Mucosa of stomach (tissue), 1 donor: ENCODE results near the gene PPY.
A peak's percentile ranks its signal among the peaks of the same experiment; 100 is the strongest.

ENCODE experiments used
- H3K27me3 ChIP-seq: one replicate; pipeline ENCODE4 v1.7.0; 2013; ENCODE audit warnings: mild to moderate bottlenecking, low read length; ENCODE audit not compliant: control insufficient read depth, insufficient read depth
- H3K36me3 ChIP-seq: one replicate; pipeline ENCODE4 v1.7.0; 2013; ENCODE audit warnings: low read length; ENCODE audit not compliant: control insufficient read depth, insufficient read depth
- H3K4me1 ChIP-seq: one replicate; pipeline ENCODE4 v1.7.0; 2013; ENCODE audit warnings: mild to moderate bottlenecking, low read length; ENCODE audit not compliant: control insufficient read depth, insufficient read depth
- H3K4me3 ChIP-seq: one replicate; pipeline ENCODE4 v1.7.0; 2013; ENCODE audit warnings: low read length
- H3K9ac ChIP-seq: one replicate; pipeline ENCODE4 v1.7.0; 2013; ENCODE audit warnings: mild to moderate bottlenecking, low read length, moderate library complexity
- H3K9me3 ChIP-seq: one replicate; pipeline ENCODE4 v1.7.0; 2013; ENCODE audit warnings: mild to moderate bottlenecking, low read length, moderate library complexity; ENCODE audit not compliant: control insufficient read depth
- donor health status: Pancreatic carcinoma.

The PPY gene

GRCh38 chr17:43907998-43908721, 34.1 kb downstream of the PPY start:
- peak overlapping the region; percentile 66 for H3K9ac ChIP-seq
- H3K4me3 ChIP-seq, result no peak overlapping the region
- H3K27me3 ChIP-seq, result peaks cover 59% of the 10 kb centered on the region
- no peaks in the 10 kb centered on the region for H3K9me3 ChIP-seq
- no peaks in the 10 kb centered on the region for H3K36me3 ChIP-seq
- peaks cover 30% of the 10 kb centered on the region for H3K4me1 ChIP-seq

- Histone ChIP-seq H3K27me3 (peaks cover 59% of the 10 kb centered on the region), H3K9me3 (no peaks in the 10 kb centered on the region), H3K9ac (peak within 1 kb of the TSS; percentile 66), H3K4me3 (peak within 1 kb of the TSS; percentile 19), H3K4me1 (peaks cover 30% of the 10 kb centered on the region), H3K36me3 (no peaks in the 10 kb centered on the region)
These were observed 34.8 kb downstream of the PPY start, which contains the start of gene MPP2 for GRCh38 chr17:43907425-43907981. Gene MPP2 (minus strand): TSS chr17:43907536. CDS start chr17:43904460, 3,076 bp downstream.

DNA sequence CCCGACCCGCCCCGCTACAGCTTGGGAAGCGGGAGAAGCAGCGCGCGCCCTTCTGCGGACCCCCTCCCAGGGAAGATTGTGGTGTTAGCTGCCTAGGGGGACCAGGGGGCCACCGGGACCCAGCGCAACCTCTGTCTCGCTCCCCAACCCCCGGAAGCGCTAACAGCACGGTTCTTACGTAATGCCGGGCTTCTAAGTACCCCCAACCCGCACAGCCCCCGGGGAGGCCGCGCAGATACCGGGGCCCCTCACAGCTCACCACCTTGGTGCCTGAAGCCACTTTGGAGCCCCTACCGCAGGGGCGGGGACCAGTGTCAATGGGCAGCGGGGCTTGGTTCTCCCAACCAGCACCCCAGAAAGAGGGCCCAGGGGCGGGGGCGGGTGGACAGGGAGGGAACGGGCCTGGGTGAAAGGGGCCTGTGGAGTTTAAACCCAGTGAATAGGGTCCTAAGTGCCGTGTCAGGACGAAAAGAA, 35.3 kb downstream of the PPY start:
- Histone ChIP-seq H3K9me3 (no peaks in the 10 kb centered on the region), H3K9ac (peak overlapping the region; percentile 66), H3K36me3 (no peaks in the 10 kb centered on the region), H3K4me3 (peak overlapping the region; percentile 19), H3K27me3 (peaks cover 61% of the 10 kb centered on the region), H3K4me1 (peaks cover 30% of the 10 kb centered on the region)

DNA sequence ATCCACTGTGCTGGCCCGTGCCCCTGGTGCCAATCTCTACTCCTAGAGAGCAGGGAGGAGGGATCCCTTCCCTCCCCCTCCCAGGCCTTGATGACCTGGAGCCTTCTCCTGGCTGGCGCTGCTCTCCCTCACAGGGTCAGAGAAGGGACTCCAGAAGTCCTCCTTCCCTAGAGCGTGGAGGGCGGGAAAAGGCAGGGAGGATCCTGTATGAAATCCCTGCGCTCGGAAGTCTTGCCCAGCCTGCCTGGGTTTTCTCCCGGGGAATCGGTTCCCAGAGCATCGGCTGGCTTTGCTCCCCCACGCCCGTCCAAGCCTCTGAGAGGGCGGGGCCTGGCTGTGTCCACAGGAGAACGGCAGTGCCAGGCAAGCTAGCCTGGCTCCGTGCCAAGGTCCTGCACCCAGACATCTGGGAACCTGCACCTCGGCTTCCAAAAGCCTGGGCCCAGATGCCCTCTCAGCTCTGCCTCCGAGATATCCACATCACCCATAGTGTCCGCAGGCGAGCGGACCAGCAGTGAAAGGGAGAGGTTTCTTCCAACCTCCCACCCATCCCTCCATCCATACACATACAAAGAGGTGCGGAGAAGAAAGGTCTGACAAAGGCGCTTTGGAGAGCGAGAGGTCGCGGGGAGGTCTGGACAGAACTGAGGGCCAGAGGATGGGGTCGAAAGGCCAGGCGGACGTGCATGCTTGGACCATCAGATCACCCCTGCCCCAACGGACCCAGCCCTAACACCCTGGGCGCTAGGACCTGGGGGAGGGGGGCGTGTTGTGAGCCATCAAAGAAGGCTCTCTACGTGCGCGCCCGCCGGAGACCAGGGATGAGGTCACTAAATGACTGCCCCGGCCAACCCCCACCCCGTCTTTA, 36.1 kb downstream of the PPY start:
- Histone ChIP-seq H3K4me1 (peaks cover 30% of the 10 kb centered on the region), H3K4me3 (peak overlapping the region; percentile 19), H3K36me3 (no peaks in the 10 kb centered on the region), H3K9me3 (no peaks in the 10 kb centered on the region), H3K9ac (peak overlapping the region; percentile 66), H3K27me3 (peaks cover 64% of the 10 kb centered on the region)

DNA sequence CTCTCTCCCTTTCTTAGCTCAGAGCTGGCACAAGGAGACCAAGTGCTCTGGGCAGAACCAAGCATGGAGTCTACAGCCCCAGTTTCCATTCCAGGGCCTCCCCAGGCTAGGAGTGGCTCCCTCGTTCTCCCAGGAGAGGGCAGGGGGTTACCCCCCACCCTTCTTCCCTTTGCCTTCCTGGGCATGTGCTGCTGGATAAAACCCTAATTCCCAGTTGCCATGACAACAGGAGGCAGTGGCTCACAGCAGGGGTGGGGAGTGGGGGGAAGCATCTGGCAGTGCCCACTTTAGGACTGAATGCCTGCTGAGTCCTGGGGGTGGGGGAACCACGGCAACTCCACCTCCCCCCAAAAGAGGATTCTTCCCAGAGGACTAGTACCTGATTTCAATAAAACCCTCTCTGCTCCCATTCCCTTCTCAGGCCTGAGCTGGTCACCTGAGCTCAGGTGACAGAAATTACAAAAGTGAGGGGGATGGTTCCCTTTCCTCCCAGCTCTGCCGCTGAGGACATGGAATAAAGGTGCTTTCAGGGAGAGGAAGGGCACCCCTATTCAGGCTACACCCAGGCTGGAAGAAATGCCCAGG, 36.8 kb downstream of the PPY start:
- Histone ChIP-seq H3K4me3 (no peak overlapping the region), H3K27me3 (peaks cover 64% of the 10 kb centered on the region), H3K4me1 (peaks cover 34% of the 10 kb centered on the region), H3K9ac (no peak overlapping the region), H3K9me3 (no peaks in the 10 kb centered on the region), H3K36me3 (no peaks in the 10 kb centered on the region)

DNA sequence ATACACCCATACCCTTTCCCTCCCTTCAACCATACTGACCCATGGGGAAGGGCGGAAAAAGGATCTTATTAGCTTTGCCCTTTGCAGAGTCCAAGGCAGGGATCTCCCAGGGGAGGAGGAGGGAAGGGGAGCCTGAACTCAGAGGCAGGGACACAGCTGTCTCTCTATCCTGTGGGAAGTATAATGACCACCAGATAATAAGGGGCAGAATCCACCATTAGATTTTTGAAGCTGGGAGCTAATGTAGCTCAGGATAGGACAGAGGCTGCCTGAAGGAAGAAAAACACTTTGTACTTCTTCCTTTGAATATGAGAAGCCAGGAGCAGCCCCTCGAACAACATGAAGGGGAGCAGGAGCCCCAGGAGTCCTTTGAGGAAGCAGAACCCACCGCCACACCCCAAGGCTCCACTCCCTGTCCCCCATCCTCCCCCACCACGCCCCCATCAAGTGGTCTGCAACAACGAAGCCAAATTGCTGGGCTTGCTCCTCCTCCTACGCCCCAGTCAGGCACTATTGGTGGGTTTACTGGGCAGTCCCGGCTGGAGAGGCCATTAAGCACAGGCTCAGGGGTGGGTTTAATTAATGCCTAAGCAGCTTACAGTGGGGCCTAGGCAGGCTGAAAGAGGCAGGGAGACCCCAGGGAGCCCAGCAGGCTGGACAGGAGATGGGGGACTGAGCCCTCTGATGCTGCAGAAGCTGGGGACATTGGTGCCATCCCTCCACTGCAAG, 40.3 kb downstream of the PPY start:
- H3K9me3 ChIP-seq, result no peaks in the 10 kb centered on the region

GRCh38 chr17:43900858-43901754, 41.2 kb downstream of the PPY start:
- Histone ChIP-seq H3K4me1 (peaks cover 19% of the 10 kb centered on the region), H3K27me3 (peaks cover 32% of the 10 kb centered on the region), H3K9ac (peak overlapping the region; percentile 45), H3K4me3 (peak overlapping the region; percentile 18), H3K36me3 (no peaks in the 10 kb centered on the region), H3K9me3 (no peaks in the 10 kb centered on the region)

More for the DNA sequence above, 40.3 kb downstream of the PPY start:
- no peak overlapping the region for H3K4me3 ChIP-seq
- H3K4me1 ChIP-seq, result peaks cover 27% of the 10 kb centered on the region
- H3K36me3 ChIP-seq, result no peaks in the 10 kb centered on the region
- peaks cover 38% of the 10 kb centered on the region for H3K27me3 ChIP-seq
- H3K9ac ChIP-seq, result no peak overlapping the region

- H3K27me3 ChIP-seq, result peaks cover 24% of the 10 kb centered on the region
- peak overlapping the region; percentile 18 for H3K4me3 ChIP-seq
- no peaks in the 10 kb centered on the region for H3K36me3 ChIP-seq
- peak overlapping the region; percentile 45 for H3K9ac ChIP-seq
- no peaks in the 10 kb centered on the region for H3K9me3 ChIP-seq
- H3K4me1 ChIP-seq, result peaks cover 12% of the 10 kb centered on the region
These were observed 42.0 kb downstream of the PPY start for GRCh38 chr17:43900183-43900857.

DNA sequence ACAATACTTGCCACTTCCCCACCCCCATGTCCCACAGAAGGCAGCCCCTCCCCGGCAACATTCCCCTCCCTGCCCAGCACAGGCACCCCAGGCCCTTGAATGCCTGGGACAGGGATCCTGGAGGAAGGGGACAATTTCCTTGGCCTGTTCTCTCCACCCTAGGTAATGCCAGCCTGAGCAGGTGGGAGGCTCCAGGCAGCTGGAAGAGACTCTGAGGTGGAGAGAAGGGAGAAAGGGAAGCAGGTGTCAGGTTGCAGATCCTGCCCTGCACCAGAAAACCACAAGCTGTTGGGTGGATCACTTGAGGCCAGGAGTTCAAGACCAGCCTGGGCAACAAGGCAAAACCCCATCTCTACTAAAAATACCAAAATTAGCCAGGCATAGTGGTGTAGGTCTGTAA, 43.8 kb downstream of the PPY start:
- Histone ChIP-seq H3K4me3 (no peak overlapping the region), H3K9ac (no peak overlapping the region)

DNA sequence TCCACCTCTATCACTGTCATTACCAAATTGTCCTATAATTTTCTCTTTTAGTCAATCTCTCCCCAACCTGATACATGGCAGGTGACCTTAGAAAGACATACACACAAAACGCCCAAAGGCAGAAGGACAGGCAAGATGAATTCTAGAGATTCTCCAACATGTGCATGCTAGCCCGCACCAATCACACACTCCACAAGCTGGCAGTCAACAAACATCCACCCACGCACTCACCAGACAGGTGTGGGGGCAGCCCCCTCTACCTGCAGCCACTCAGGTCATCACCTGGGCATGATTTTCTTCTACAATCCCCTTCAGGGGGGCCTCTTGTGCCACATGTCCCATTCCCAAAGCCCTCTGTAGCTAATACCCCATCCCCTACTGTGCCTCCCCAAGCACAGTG, 44.4 kb downstream of the PPY start:
- Histone ChIP-seq H3K9me3 (no peaks in the 10 kb centered on the region), H3K9ac (no peak overlapping the region), H3K36me3 (no peaks in the 10 kb centered on the region), H3K27me3 (peaks cover 17% of the 10 kb centered on the region), H3K4me1 (peaks cover 10% of the 10 kb centered on the region), H3K4me3 (no peak overlapping the region)

More for the DNA sequence above, 43.8 kb downstream of the PPY start:
- no peaks in the 10 kb centered on the region for H3K36me3 ChIP-seq
- H3K4me1 ChIP-seq, result peaks cover 10% of the 10 kb centered on the region
- peaks cover 17% of the 10 kb centered on the region for H3K27me3 ChIP-seq
- no peaks in the 10 kb centered on the region for H3K9me3 ChIP-seq
